Sigmoid colon (tissue), 4 donors: ENCODE results near the gene JAKMIP1.

Source experiments
- CTCF ChIP-seq, 4 experiments: fragments of 450-650 bp in 3 of 4; fragments of 200-600 bp in 1 of 4; IDR thresholded peaks; one replicate each; pipeline ENCODE4 v1.5.1; 2016 to 2019; ENCODE audit warnings: antibody characterized with exemption in 4 of 4, mild to moderate bottlenecking in 3 of 4, moderate library complexity in 2 of 4
- POLR2A ChIP-seq, 2 donors: fragments of 450-650 bp; IDR thresholded peaks; one replicate each; pipeline ENCODE4 v1.6.1; 2016; ENCODE audit warnings: antibody characterized with exemption in 2 of 2, mild to moderate bottlenecking in 2 of 2, moderate library complexity in 2 of 2
- POLR2AphosphoS5 ChIP-seq, 4 donors: sonication (generic); formaldehyde crosslinking; IDR thresholded peaks; one replicate each; pipeline ENCODE4 v1.6.1; 2017; ENCODE audit warnings: antibody characterized with exemption in 4 of 4

GRCh38 chr4:6069845-6070709 is 130.3 kb downstream of the JAKMIP1 start:
- TF ChIP-seq POLR2AphosphoS5 (IDR thresholded peaks at IDR 0.05) (no peak), CTCF (IDR thresholded peaks at IDR 0.05) (no peak), POLR2A (IDR thresholded peaks at IDR 0.05) (no peak)
